ENCODE measurements around the gene ZNF653.
A peak's percentile ranks its signal among the peaks of the same experiment; 100 is the strongest.

Gene ZNF653

DNA sequence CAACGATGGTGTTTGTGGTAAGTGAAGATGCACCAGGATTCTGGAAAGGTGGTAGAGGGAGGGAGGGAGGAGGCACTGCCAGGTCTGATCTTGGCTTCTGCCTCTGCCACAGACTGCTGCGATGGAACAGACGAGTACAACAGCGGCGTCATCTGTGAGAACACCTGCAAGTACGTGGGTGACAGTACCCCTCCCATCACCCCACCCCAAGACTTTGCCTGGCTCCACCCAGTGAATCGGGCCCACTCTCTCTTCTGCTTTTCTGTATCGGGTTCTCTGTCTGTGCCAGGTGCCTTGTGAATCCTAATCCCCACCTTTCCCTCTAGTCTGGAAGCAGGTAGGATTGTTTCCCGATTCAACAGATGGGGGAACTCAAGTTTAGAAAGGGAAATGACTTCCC, 67.7 kb downstream of the ZNF653 start:
- TF ChIP-seq CTCF (conservative IDR thresholded peaks at IDR 0.05; ENCODE audit: low read length) = no peak
- TF ChIP-seq EZH2phosphoT487 (IDR thresholded peaks at IDR 0.05; ENCODE audit: borderline replicate concordance) = no peak
- Histone ChIP-seq H3K36me3 (ENCODE audit: insufficient read depth, low read length) (peaks cover 28% of the 10 kb centered on the region; the same call in 1 of the 2 replicates), H3K4me3 (ENCODE audit: low read length, poor library complexity, severe bottlenecking) (no peak overlapping the region), H3K9me2 (replicated peaks; ENCODE audit: low read depth, low read length) (no peaks in the 10 kb centered on the region), H3K4me1 (ENCODE audit: insufficient read depth, low read length, poor library complexity, severe bottlenecking) (peaks cover 23% of the 10 kb centered on the region), H3K79me2 (ENCODE audit: insufficient read depth, low read length) (peaks cover 38% of the 10 kb centered on the region), H4K20me1 (ENCODE audit: insufficient read depth, low read length, poor library complexity, severe bottlenecking) (peaks cover 20% of the 10 kb centered on the region), H2AFZ (ENCODE audit: low read length) (no peak overlapping the region), H3K9ac (ENCODE audit: low read depth, low read length, poor library complexity, severe bottlenecking) (no peak overlapping the region), H3K9me3 (ENCODE audit: insufficient read depth, low read depth, low read length) (no peaks in the 10 kb centered on the region), H3K27me3 (ENCODE audit: insufficient read depth, low read length, poor library complexity, severe bottlenecking) (no peaks in the 10 kb centered on the region), H3K4me2 (ENCODE audit: low read depth, low read length, poor library complexity, severe bottlenecking) (no peak overlapping the region), H3F3A (ENCODE audit: low read depth) (no peaks in the 10 kb centered on the region)

DNA sequence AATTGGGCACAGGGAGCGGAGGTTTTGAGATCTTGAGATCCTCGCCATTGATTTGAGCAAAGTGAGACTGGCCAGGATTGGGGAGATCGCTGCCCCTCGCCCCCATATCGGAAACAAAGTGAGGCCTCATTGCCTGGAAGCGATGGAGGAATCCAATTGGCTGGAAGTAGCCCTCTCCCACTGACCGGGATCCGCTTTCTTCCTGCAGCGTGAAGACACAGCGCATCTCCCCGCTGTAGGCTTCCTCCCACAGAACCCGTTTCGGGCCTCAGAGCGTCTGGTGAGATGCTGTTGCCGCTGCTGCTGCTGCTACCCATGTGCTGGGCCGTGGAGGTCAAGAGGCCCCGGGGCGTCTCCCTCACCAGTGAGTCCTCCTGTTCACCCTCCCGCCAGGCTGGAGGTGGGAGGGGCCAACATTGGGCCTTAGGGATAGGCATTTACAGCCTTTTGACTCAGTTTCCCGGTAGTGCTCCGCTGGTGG, 69.8 kb downstream of the ZNF653 start:
- Histone ChIP-seq H3K36me3 (ENCODE audit: insufficient read depth, low read length) (peaks cover 12% of the 10 kb centered on the region; the same call in 1 of the 2 replicates), H3K9ac (ENCODE audit: low read depth, low read length, poor library complexity, severe bottlenecking) (peak overlapping the region; percentile 90), H3K4me2 (ENCODE audit: low read depth, low read length, poor library complexity, severe bottlenecking) (peak overlapping the region; percentile 93)

GRCh38 chr19:11435057-11435832, 70.4 kb downstream of the ZNF653 start, which contains the start of the genes ODAD3 and PRKCSH:
Gene ODAD3, minus strand, starts transcription at chr19:11435121. Its CDS starts 105 bp downstream, at chr19:11435016.
Gene PRKCSH, plus strand, starts transcription at chr19:11435635. Its CDS starts 483 bp downstream, at chr19:11436118.
- Histone ChIP-seq H3K36me3 (ENCODE audit: insufficient read depth, low read length) (peaks cover 12% of the 10 kb centered on the region; the same call in 1 of the 2 replicates), H2AFZ (ENCODE audit: low read length) (peak within 1 kb of the TSS; percentile 94), H3K4me1 (ENCODE audit: insufficient read depth, low read length, poor library complexity, severe bottlenecking) (peaks cover 14% of the 10 kb centered on the region), H3F3A (ENCODE audit: low read depth) (no peaks in the 10 kb centered on the region), H3K9ac (ENCODE audit: low read depth, low read length, poor library complexity, severe bottlenecking) (peak within 1 kb of the TSS; percentile 90), H3K79me2 (ENCODE audit: insufficient read depth, low read length) (peaks cover 25% of the 10 kb centered on the region), H4K20me1 (ENCODE audit: insufficient read depth, low read length, poor library complexity, severe bottlenecking) (peaks cover 8% of the 10 kb centered on the region), H3K27me3 (ENCODE audit: insufficient read depth, low read length, poor library complexity, severe bottlenecking) (no peaks in the 10 kb centered on the region), H3K4me3 (ENCODE audit: low read length, poor library complexity, severe bottlenecking) (peak within 1 kb of the TSS; percentile 81), H3K4me2 (ENCODE audit: low read depth, low read length, poor library complexity, severe bottlenecking) (peak within 1 kb of the TSS; percentile 93), H3K9me3 (ENCODE audit: insufficient read depth, low read depth, low read length) (no peaks in the 10 kb centered on the region), H3K9me2 (replicated peaks; ENCODE audit: low read depth, low read length) (no peaks in the 10 kb centered on the region)
- TF ChIP-seq CTCF (conservative IDR thresholded peaks at IDR 0.05; ENCODE audit: low read length) (peak; percentile 84), EZH2phosphoT487 (IDR thresholded peaks at IDR 0.05; ENCODE audit: borderline replicate concordance) (no peak)

More for the DNA sequence above, 69.8 kb downstream of the ZNF653 start:
- Histone ChIP-seq H3K4me3 (ENCODE audit: low read length, poor library complexity, severe bottlenecking) (peak overlapping the region; percentile 81), H3K4me1 (ENCODE audit: insufficient read depth, low read length, poor library complexity, severe bottlenecking) (peaks cover 14% of the 10 kb centered on the region), H3K79me2 (ENCODE audit: insufficient read depth, low read length) (peaks cover 27% of the 10 kb centered on the region), H3K9me3 (ENCODE audit: insufficient read depth, low read depth, low read length) (no peaks in the 10 kb centered on the region), H3K27me3 (ENCODE audit: insufficient read depth, low read length, poor library complexity, severe bottlenecking) (no peaks in the 10 kb centered on the region), H4K20me1 (ENCODE audit: insufficient read depth, low read length, poor library complexity, severe bottlenecking) (peaks cover 10% of the 10 kb centered on the region), H3F3A (ENCODE audit: low read depth) (no peaks in the 10 kb centered on the region), H2AFZ (ENCODE audit: low read length) (peak overlapping the region; percentile 52), H3K9me2 (replicated peaks; ENCODE audit: low read depth, low read length) (no peaks in the 10 kb centered on the region)
- no peak for TF ChIP-seq CTCF (conservative IDR thresholded peaks at IDR 0.05; ENCODE audit: low read length)

All from Loucy (cell line).